SKM-1 (cell line): ENCODE measurements around the gene SMOC1.

Experiments
- DNase-seq: peaks from one replicate; lab custom pipeline; 2025; ENCODE audit not compliant: unreplicated experiment; lab: John Stamatoyannopoulos, UW

Gene SMOC1

DNA sequence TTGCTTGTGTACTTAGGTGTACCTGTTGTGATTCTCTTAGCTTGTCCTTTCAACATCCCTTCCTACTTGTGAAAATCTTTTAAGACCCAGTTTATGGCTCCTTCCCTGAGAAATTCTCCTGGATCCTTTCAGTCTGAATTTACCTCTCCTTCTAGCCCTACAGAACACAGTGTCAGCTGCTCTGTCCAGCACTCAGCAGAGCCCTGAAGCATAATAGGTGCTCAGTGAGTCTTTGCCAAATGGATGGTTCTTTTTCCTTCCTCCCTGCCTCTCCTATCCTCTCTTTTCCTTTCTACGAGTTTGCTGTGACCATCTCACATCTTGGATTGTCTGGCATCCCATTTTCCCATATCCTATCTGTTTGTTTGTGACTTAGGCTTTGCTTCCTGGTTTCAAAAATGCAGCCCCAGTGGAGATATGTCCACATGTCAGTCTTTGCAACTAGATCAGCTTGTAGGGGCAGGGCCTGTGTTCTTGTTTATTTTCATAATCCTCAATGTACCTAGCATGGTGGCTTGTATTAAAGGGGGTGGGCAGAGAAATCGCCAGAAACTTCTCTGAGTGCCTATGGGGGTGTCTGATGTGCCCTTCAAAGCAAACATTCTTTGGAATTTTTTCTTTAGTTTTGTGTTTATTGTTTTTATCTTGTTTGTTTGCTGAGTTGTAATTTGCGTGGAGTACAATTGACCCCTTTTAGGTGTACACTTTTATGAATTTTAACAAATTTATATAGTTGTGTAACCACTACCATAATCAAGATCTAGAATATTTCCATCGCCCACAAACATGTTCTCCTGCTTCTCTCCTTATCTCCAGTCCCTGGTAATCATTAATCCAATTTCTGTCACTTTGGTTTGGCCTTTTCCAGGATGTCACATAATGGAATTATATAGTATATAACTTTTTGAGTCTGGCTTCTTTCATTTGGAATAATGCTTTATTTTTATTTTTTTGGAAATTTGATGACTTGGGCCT, 62.8 kb downstream of the SMOC1 start:
- DNase-seq: no peak

DNA sequence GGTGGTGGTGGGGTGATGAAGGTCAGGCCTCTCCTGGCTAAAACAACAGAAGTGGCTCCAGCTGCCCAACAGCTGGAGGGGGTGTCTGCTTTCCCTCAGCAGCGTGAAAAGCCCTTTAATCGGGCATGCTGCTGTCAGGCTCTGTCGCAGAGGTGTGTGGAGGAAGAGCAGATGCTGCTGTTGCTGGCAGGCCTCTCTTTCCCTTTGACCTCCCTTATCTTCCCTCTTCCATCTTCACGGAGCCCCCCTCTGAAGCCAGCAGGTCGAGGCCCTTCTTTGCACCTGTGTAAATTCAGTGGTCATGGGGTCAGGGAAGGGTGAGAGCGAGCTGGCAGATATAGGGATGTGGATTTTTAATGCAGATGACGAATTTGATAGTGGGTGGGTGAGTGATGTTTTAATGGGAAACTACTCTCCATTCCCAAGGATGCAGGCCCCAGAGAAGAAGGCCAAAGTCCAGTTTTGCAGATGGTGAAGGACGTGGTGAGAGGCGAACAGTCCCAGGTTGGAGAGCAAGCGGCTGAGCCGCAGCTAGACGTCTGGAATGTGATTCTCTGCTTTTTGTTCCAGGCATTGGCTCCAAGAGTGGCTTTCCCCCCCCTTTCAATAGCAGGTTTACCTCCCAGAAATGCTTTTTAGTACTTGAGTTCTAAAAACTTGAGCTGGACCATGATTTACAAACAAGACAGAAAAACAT, 64.0 kb downstream of the SMOC1 start:
- no peak for DNase-seq

DNA sequence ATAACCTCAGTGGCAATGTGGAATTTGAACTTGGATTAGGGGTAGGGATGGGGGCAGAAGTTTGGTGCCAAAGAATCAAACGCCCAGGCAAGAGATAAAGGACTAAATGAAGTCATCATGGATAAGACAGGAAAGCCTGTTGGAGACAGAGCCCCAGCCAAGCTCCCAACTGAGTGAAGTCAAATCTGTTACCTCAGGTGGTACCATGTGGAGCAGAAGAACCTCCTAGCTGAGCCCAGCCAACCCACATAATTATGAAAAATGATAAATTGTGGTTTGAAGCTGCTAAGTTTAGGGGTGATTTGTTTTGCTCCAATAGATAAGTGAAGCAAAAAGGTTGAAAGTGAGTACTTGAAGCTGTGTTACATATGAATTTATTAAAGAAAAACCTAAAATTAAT, 66.1 kb downstream of the SMOC1 start:
- DNase-seq: no peak

DNA sequence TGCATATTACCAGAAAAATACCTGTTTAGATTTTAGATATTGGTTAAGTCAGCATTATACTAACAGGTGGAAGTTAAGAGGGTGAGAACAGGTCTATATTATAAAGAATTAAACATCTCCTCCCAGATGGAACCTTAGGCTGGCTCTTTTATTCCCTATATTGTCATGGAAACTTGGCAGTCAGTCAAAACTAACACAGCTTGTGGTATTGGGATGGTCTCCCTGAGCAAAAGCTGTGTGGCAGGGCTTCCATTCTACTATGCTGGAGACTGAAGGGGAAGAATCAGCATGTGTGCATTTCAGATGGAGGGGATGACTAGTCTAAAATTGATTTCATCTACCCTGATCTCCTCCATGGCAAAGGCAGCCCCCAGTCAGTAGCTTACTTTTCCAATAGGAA, 66.7 kb downstream of the SMOC1 start:
- no peak for DNase-seq

GRCh38 chr14:69948351-69948750, 69.1 kb downstream of the SMOC1 start:
- no peak for DNase-seq

GRCh38 chr14:69951263-69951662, 72.0 kb downstream of the SMOC1 start:
- DNase-seq: no peak

- DNase-seq: no peak
These were observed 72.7 kb downstream of the SMOC1 start for GRCh38 chr14:69951935-69952334.

GRCh38 chr14:69953266-69953915, 74.2 kb downstream of the SMOC1 start:
- DNase-seq: no peak

DNA sequence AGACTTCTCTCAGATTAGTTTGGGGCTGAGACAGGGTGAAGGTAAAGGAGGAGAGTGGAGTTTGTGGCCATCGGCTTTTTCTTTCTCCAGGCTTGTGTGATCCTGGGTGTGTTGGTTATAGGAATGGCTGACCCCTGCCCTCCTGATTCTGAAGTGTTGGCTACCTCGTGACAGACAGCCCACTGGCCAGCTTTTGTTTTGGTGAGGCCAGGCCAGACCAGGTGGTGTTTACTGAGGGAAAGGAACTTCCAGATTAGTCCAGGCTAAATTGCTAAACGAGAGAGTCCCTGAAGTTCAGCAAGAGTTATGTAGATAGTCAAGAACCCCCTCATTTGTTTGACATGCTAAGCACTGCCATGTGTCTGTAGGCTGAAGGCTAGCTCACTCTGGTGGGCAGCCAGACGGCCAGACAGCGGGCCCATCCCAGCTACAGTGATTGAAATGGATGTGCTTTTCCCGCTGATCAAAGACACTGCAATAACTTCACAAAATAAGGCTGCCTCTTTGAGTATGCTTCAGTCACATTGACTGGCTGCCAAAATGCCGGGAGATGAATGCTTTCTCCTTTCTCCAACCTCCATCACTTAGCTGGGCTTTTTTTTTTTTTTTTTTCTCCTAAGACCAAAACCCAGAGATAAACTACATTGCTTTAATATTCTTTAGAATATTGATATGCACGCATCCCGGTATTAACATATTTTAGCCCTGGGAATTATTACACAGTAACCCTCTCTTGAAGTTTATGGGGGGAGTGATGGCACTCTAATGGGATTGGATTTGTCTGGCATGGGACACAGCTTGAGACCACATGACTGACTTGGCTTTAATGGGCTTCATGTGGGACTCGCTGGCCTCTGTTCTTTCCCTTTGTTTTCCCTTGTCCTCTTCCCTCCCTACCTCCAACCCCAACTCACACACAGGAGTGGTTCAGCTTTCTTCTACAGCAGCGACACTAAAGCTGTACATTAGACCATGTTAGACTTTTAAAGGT, 76.9 kb downstream of the SMOC1 start:
- DNase-seq: no peak

- DNase-seq: no peak
These were observed 77.8 kb downstream of the SMOC1 start for GRCh38 chr14:69956970-69957369.

GRCh38 chr14:69957986-69958385, 78.8 kb downstream of the SMOC1 start:
- DNase-seq: no peak

GRCh38 chr14:69959136-69959535, 79.9 kb downstream of the SMOC1 start:
- DNase-seq: no peak

- DNase-seq: no peak
These were observed 81.1 kb downstream of the SMOC1 start for GRCh38 chr14:69960296-69960695.

- DNase-seq: no peak
These were observed 84.8 kb downstream of the SMOC1 start for GRCh38 chr14:69963966-69964365.

- DNase-seq: no peak
These were observed 85.6 kb downstream of the SMOC1 start for GRCh38 chr14:69964841-69965240.

DNA sequence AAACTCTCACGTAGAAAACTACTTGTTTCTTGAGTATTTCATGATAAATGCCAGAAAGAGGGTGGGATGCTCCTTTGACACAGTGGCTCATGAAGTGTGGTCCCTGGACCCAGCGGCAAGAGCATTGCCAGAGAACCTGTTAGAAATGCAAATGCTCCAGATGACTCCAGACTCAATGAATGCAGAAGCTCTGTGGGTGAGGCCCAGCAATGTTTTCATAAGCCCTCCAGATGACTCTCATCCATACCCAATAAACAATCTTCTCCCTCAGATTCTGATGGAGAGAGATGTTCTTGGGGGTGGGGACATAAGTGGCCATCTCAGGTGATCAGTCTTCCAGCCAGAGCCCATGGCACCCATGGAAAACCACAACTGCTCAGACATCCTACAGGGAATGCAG, 88.9 kb downstream of the SMOC1 start:
- no peak for DNase-seq

- DNase-seq: no peak
These were observed 89.5 kb downstream of the SMOC1 start for GRCh38 chr14:69968681-69969080.

GRCh38 chr14:69972755-69973154, 93.5 kb downstream of the SMOC1 start:
- DNase-seq: no peak

- DNase-seq: no peak
These were observed 94.6 kb downstream of the SMOC1 start for GRCh38 chr14:69973846-69974245.

GRCh38 chr14:69979882-69980281, 100.7 kb downstream of the SMOC1 start:
- no peak for DNase-seq
